ENCODE results near the gene PDE8A. TPM values are rescaled to one million over a fixed set of nuclear protein-coding genes. Genes with fewer than 3 reads are reported as not detected.

The PDE8A gene
- total and polyA plus RNA-seq, 2 of the 13 experiments (the other 11 are each of a cell fraction or from before 2014, with no cell fraction given), result 26.3 to 48.5 TPM

DNA sequence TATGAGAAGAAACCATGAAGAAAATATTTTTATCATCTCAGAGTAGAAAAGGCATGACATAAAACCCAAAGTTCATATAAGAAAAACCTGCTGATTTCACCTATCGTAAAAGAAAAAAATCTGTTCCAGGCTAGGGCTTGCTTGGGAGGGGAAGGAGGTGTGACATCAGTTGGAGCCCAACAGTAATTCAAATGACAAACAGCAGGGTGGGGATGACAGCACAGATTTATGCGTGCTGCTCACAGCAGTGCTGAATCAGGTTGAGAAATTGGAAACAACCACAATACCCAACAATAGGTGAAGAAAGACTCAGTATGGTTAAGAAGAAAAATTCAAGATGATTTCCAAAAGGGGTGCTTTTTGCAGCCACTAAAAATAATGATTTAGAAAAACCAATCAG lies 172.4 kb downstream of the PDE8A start:
- no TSS peak for BruUV-seq (replicated peaks)
- in situ Hi-C loops (cut with HindIII; ENCODE audit: extremely low pct_ligation_motif_present, low pct_unique_long_range_greater_than_20kb), result loop anchor here (25.0 kb wide), 1 partner anchor 317 kb away; no protein-coding TSS in a partner anchor
- peaks cover 0 to 12% of the 10 kb centered on the region in 2 experiments; a peak in 2 of 5 replicates for H3K27me3 ChIP-seq (ENCODE audit: control insufficient read depth in 1 of 2, insufficient read depth in 2 of 2, low read length in 2 of 2)
- no peak overlapping the region for H3K4me2 ChIP-seq (ENCODE audit: low read depth, low read length)
- TF ChIP-seq RAD21 (CRISPR knock-in tag; IDR thresholded peaks at IDR 0.05) (no peak), ZNF431 (CRISPR knock-in tag; IDR thresholded peaks at IDR 0.05; ENCODE audit: borderline replicate concordance, low read depth) (no peak), MATR3 (CRISPR knock-in tag; IDR thresholded peaks at IDR 0.05) (no peak), ZNF383 (CRISPR knock-in tag; IDR thresholded peaks at IDR 0.05; ENCODE audit: borderline replicate concordance) (no peak), ZNF484 (CRISPR knock-in tag; IDR thresholded peaks at IDR 0.05; ENCODE audit: borderline replicate concordance, low read depth) (no peak), U2AF1 (optimal IDR thresholded peaks at IDR 0.05; ENCODE audit: low read depth, low read length) (no peak), DPF2 (CRISPR knock-in tag; IDR thresholded peaks at IDR 0.05; ENCODE audit: borderline replicate concordance, low read depth) (no peak), NR2F1 (CRISPR knock-in tag; IDR thresholded peaks at IDR 0.05) (no peak), SP2 (CRISPR knock-in tag; IDR thresholded peaks at IDR 0.05) (no peak), NCOA1 (CRISPR knock-in tag; IDR thresholded peaks at IDR 0.05) (no peak), YEATS4 (CRISPR knock-in tag; IDR thresholded peaks at IDR 0.05; ENCODE audit: borderline replicate concordance) (no peak), KMT2B (CRISPR knock-in tag; IDR thresholded peaks at IDR 0.05) (no peak)
- TF ChIP-seq, protein P1, sequence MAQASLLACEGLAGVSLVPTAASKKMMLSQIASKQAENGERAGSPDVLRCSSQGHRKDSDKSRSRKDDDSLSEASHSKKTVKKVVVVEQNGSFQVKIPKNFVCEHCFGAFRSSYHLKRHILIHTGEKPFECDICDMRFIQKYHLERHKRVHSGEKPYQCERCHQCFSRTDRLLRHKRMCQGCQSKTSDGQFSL (CRISPR knock-in tag; IDR thresholded peaks at IDR 0.05), result no peak
- TF ChIP-seq, protein P2, sequence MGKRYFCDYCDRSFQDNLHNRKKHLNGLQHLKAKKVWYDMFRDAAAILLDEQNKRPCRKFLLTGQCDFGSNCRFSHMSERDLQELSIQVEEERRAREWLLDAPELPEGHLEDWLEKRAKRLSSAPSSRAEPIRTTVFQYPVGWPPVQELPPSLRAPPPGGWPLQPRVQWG (CRISPR knock-in tag; IDR thresholded peaks at IDR 0.05; ENCODE audit: borderline replicate concordance, low read depth), result no peak
- TF ChIP-seq, protein P3, sequence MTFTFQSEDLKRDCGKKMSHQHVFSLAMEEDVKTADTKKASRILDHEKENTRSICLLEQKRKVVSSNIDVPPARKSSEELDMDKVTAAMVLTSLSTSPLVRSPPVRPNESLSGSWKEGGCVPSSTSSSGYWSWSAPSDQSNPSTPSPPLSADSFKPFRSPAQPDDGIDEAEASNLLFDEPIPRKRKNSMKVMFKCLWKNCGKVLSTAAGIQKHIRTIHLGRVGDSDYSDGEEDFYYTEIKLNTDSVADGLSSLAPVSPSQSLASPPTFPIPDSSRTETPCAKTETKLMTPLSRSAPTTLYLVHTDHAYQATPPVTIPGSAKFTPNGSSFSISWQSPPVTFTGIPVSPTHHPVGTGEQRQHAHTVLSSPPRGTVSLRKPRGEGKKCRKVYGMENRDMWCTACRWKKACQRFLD (CRISPR knock-in tag; IDR thresholded peaks at IDR 0.05; ENCODE audit: borderline replicate concordance), result no peak
- TF ChIP-seq, protein P4, sequence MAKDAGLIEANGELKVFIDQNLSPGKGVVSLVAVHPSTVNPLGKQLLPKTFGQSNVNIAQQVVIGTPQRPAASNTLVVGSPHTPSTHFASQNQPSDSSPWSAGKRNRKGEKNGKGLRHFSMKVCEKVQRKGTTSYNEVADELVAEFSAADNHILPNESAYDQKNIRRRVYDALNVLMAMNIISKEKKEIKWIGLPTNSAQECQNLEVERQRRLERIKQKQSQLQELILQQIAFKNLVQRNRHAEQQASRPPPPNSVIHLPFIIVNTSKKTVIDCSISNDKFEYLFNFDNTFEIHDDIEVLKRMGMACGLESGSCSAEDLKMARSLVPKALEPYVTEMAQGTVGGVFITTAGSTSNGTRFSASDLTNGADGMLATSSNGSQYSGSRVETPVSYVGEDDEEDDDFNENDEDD (CRISPR knock-in tag; IDR thresholded peaks at IDR 0.05; ENCODE audit: borderline replicate concordance), result no peak
- TF ChIP-seq, protein P5, sequence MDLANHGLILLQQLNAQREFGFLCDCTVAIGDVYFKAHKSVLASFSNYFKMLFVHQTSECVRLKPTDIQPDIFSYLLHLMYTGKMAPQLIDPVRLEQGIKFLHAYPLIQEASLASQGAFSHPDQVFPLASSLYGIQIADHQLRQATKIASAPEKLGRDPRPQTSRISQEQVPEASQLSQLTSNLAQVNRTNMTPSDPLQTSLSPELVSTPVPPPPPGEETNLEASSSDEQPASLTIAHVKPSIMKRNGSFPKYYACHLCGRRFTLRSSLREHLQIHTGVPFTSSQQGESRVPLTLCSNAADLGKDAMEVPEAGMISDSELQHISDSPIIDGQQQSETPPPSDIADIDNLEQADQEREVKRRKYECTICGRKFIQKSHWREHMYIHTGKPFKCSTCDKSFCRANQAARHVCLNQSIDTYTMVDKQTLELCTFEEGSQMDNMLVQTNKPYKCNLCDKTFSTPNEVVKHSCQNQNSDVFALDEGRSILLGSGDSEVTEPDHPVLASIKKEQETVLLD (CRISPR knock-in tag; IDR thresholded peaks at IDR 0.05; ENCODE audit: low read depth), result no peak
- TF ChIP-seq, protein P6, sequence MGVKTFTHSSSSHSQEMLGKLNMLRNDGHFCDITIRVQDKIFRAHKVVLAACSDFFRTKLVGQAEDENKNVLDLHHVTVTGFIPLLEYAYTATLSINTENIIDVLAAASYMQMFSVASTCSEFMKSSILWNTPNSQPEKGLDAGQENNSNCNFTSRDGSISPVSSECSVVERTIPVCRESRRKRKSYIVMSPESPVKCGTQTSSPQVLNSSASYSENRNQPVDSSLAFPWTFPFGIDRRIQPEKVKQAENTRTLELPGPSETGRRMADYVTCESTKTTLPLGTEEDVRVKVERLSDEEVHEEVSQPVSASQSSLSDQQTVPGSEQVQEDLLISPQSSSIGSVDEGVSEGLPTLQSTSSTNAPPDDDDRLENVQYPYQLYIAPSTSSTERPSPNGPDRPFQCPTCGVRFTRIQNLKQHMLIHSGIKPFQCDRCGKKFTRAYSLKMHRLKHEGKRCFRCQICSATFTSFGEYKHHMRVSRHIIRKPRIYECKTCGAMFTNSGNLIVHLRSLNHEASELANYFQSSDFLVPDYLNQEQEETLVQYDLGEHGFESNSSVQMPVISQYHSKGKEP (CRISPR knock-in tag; IDR thresholded peaks at IDR 0.05), result no peak
- H3K79me2 ChIP-seq (ENCODE audit: insufficient read depth, low read length), result no peaks in the 10 kb centered on the region
- no peaks in the 10 kb centered on the region for H3K36me3 ChIP-seq (replicated peaks in 1 of 2; ENCODE audit: control insufficient read depth in 1 of 2, insufficient read depth in 2 of 2, low read length in 2 of 2)
- H3K9me3 ChIP-seq (ENCODE audit: low read length), result no peaks in the 10 kb centered on the region
- no peak for FAIRE-seq
- CTCF ChIA-PET (ENCODE audit: low intra/inter-chr PET ratio, low total read pairs), result no interaction called here
- ATAC-seq, result no peak
- 46% methylated on average over 2 of the region's 2 CpGs for WGBS (ENCODE audit: low lambda C conversion rate)
- no peak for DNase-seq (ENCODE audit: low spot score)
- H4K20me1 ChIP-seq (ENCODE audit: insufficient read depth, low read length), result no peaks in the 10 kb centered on the region
- H3K9ac ChIP-seq (ENCODE audit: insufficient read depth, low read depth, low read length), result no peak overlapping the region
- no peak overlapping the region for H3K27ac ChIP-seq (ENCODE audit: extremely low read length, insufficient read depth, low read length)
- POLR2A ChIA-PET, result no interaction called here
- intact Hi-C loops (cut with micrococcal nuclease; ENCODE audit: unreplicated experiment), result no loop called here
- no peak overlapping the region for H2AFZ ChIP-seq (ENCODE audit: low read length)
- no peak overlapping the region for H3K4me3 ChIP-seq (replicated peaks in 1 of 3; ENCODE audit: insufficient read depth in 1 of 3, low read depth in 2 of 3, low read length in 3 of 3)
- no peaks in the 10 kb centered on the region for H3K4me1 ChIP-seq (ENCODE audit: insufficient read depth, low read length)
